Natural killer cell (primary cell): ENCODE results near the gene BTBD19. TPM values are rescaled to one million over a fixed set of nuclear protein-coding genes. Genes with fewer than 3 reads are reported as not detected.

Experiments
- ATAC-seq, 3 donors: fragments of 150-1000 bp in 2 of 3; fragments of 200-7000 bp in 1 of 3; cut with Tn5 transposase; 1 replicate in 1 of 3; 2 replicates in 2 of 3; pipeline ENCODE4 v1.10.0; 2021; ENCODE audit warnings: mild to moderate bottlenecking in 2 of 3, moderate library complexity in 2 of 3
- DNase-seq, 2 donors: peaks; one replicate each; pipeline versions ENCODE4 v3.0.0 to v3.0.0-alpha.2; 2013 to 2021; ENCODE audit warnings: mixed read lengths in 1 of 2
- H3K27ac ChIP-seq: one replicate; pipeline ENCODE4 v1.5.1; 2013; ENCODE audit warnings: mild to moderate bottlenecking, low read length
- H3K27me3 ChIP-seq: one replicate; pipeline ENCODE4 v1.6.1; 2013; ENCODE audit warnings: low read length; ENCODE audit not compliant: control insufficient read depth, insufficient read depth
- H3K36me3 ChIP-seq: one replicate; pipeline ENCODE4 v1.6.1; 2013; ENCODE audit warnings: low read length; ENCODE audit not compliant: control insufficient read depth, insufficient read depth
- H3K4me1 ChIP-seq: one replicate; pipeline ENCODE4 v1.6.1; 2013; ENCODE audit warnings: low read length; ENCODE audit not compliant: control insufficient read depth, insufficient read depth
- H3K4me3 ChIP-seq: one replicate; pipeline ENCODE4 v1.5.1; 2013; ENCODE audit warnings: low read length
- H3K9me3 ChIP-seq: one replicate; pipeline ENCODE4 v1.6.1; 2013; ENCODE audit warnings: low read length; ENCODE audit not compliant: control insufficient read depth, insufficient read depth
- H3K27ac Mint-ChIP-seq, 2 donors: one replicate each; pipeline ENCODE4 v1.8.0; 2022; ENCODE audit warnings: mild to moderate bottlenecking in 2 of 2, mixed read lengths in 2 of 2, moderate library complexity in 1 of 2
- H3K27me3 Mint-ChIP-seq, 2 donors: one replicate each; pipeline ENCODE4 v1.8.0; 2022; ENCODE audit warnings: low read depth in 2 of 2, mixed read lengths in 2 of 2
- H3K36me3 Mint-ChIP-seq: one replicate; pipeline ENCODE4 v1.8.0; 2022; ENCODE audit warnings: mixed read lengths
- H3K4me1 Mint-ChIP-seq, 2 donors: one replicate each; pipeline ENCODE4 v1.8.0; 2022; ENCODE audit warnings: mixed read lengths in 2 of 2
- H3K4me3 Mint-ChIP-seq: one replicate; pipeline ENCODE4 v1.8.0; 2022; ENCODE audit warnings: mild to moderate bottlenecking, moderate library complexity, mixed read lengths
- H3K9me3 Mint-ChIP-seq, 2 donors: one replicate each; pipeline ENCODE4 v1.8.0; 2022; ENCODE audit warnings: mixed read lengths in 2 of 2
- WGBS: methylation state at CpG from one replicate; pipeline ENCODE4 v1.1.7; 2013; ENCODE audit warnings: missing lambda C conversion rate; ENCODE audit not compliant: insufficient coverage; 5-methylcytosine and 5-hydroxymethylcytosine counted together
- intact Hi-C: fragments of 100-400 bp; cut with micrococcal nuclease; formaldehyde crosslinking; loops from one replicate; pipeline ENCODE4 v1.14.2; 2022
- total RNA-seq, 4 donors: library from RNA; stranded (reverse); fragments of 120-200 nt in 1 of 4; gene quantifications; one replicate each; pipeline versions ENCODE4 v1.2.3 to v1.2.4, GENCODE V29; 2013 to 2022
- TF ChIP-seq, protein P1 (sequence below): fragments of 200-600 bp; IDR thresholded peaks from one replicate; pipeline ENCODE4 v1.8.0; 2022; ENCODE audit warnings: antibody characterized with exemption

Gene BTBD19
- total RNA-seq, 3 donors from 2014 or later (not counting 1 experiment from before 2014, with no cell fraction given), result 4.4 to 5.7 (median 4.9) TPM

- 88% methylated on average over 6 of the region's 6 CpGs for WGBS
- TF ChIP-seq, protein P1, sequence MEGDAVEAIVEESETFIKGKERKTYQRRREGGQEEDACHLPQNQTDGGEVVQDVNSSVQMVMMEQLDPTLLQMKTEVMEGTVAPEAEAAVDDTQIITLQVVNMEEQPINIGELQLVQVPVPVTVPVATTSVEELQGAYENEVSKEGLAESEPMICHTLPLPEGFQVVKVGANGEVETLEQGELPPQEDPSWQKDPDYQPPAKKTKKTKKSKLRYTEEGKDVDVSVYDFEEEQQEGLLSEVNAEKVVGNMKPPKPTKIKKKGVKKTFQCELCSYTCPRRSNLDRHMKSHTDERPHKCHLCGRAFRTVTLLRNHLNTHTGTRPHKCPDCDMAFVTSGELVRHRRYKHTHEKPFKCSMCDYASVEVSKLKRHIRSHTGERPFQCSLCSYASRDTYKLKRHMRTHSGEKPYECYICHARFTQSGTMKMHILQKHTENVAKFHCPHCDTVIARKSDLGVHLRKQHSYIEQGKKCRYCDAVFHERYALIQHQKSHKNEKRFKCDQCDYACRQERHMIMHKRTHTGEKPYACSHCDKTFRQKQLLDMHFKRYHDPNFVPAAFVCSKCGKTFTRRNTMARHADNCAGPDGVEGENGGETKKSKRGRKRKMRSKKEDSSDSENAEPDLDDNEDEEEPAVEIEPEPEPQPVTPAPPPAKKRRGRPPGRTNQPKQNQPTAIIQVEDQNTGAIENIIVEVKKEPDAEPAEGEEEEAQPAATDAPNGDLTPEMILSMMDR, result no peak
- Histone ChIP-seq H3K4me1 (peaks cover 31% of the 10 kb centered on the region), H3K36me3 (peaks cover 6% of the 10 kb centered on the region), H3K27ac (no peak overlapping the region), H3K27me3 (no peaks in the 10 kb centered on the region), H3K4me3 (no peak overlapping the region), H3K9me3 (no peaks in the 10 kb centered on the region)
- intact Hi-C loops, result loop anchor here (5.0 kb wide), 1 partner anchor 52 kb away; no protein-coding TSS in a partner anchor
- Mint-ChIP-seq H3K9me3 (no peaks in the 10 kb centered on the region), H3K4me1 (peaks cover 21 to 26% of the 10 kb centered on the region in 2 donors), H3K36me3 (no peaks in the 10 kb centered on the region), H3K27me3 (no peaks in the 10 kb centered on the region), H3K4me3 (peak overlapping the region; percentile 75), H3K27ac (peak overlapping the region; percentile 62 to 80)
- DNase-seq (no peak), ATAC-seq (no peak)
These were observed 23.3 kb upstream of the BTBD19 start for GRCh38 chr1:44785029-44785380.

- peaks cover 21 to 26% of the 10 kb centered on the region in 2 donors for H3K4me1 Mint-ChIP-seq
- intact Hi-C loops, result loop anchor here (1.0 to 5.0 kb wide), 2 partner anchors 34 to 52 kb away; no protein-coding TSS in a partner anchor
- DNase-seq, result peak in 1 of 2 donors; percentile 23
- Histone ChIP-seq H3K4me1 (peaks cover 31% of the 10 kb centered on the region), H3K9me3 (no peaks in the 10 kb centered on the region), H3K4me3 (peak overlapping the region; percentile 49), H3K27ac (peak overlapping the region; percentile 20), H3K27me3 (no peaks in the 10 kb centered on the region), H3K36me3 (peaks cover 6% of the 10 kb centered on the region)
- peak overlapping the region; percentile 75 for H3K4me3 Mint-ChIP-seq
- ATAC-seq, result no peak
- WGBS, result 22% methylated on average over 10 of the region's 11 CpGs
- no peaks in the 10 kb centered on the region for H3K9me3 Mint-ChIP-seq
- no peaks in the 10 kb centered on the region for H3K27me3 Mint-ChIP-seq
- H3K27ac Mint-ChIP-seq, result peak overlapping the region; percentile 62 to 80
- no peaks in the 10 kb centered on the region for H3K36me3 Mint-ChIP-seq
- TF ChIP-seq, protein P1, result no peak
These were observed 22.7 kb upstream of the BTBD19 start for GRCh38 chr1:44785501-44786137.

DNA sequence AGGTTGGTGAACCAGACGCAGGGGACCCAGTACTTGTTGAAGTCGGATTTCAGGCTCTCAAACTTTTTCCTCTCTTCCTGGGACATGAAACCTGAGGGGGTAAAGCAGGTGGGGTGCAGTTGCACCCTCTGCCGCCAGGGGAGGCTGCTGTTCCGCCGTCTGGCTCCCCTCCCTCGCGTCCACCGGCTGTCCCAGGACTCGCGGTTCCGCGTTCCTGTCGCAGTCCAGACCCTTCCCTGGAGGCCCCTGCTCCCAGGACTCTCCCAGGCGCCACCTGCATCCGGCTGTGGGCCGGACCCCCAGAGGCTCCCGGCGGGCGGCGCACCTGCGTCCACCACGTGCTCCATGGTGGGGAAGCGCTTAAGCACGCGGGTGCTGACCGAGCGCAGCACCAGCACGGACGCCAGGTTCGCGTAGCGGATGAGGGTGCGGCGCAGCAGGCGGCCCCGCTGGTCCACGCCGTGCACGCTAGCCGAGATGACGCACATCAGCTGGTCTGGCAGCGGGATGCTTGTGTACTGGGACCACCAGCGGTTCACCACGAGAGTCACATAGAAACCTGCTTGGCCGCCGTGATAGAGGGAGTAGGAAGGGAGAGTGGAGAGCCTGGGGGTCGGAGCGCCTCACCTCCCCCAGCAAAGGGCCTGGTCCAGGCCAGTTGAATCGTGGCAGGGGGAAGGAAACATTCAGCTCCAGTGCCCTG lies 22.0 kb upstream of the BTBD19 start:
- Mint-ChIP-seq H3K27ac (peak overlapping the region; percentile 62 to 80), H3K4me1 (peaks cover 21 to 26% of the 10 kb centered on the region in 2 donors), H3K9me3 (no peaks in the 10 kb centered on the region), H3K4me3 (peak overlapping the region; percentile 75), H3K36me3 (no peaks in the 10 kb centered on the region), H3K27me3 (no peaks in the 10 kb centered on the region)
- intact Hi-C loops, result loop anchor here (1.0 to 5.0 kb wide), 2 partner anchors 33 to 51 kb away; no protein-coding TSS in a partner anchor
- peak overlapping the region; percentile 49 for H3K4me3 ChIP-seq
- H3K36me3 ChIP-seq, result peaks cover 2% of the 10 kb centered on the region
- peak; percentile 74 to 91 for DNase-seq
- H3K27ac ChIP-seq, result peak overlapping the region; percentile 20
- H3K27me3 ChIP-seq, result no peaks in the 10 kb centered on the region
- 4% methylated on average over 49 of the region's 49 CpGs for whole genome bisulfite sequencing
- ATAC-seq, result peak; percentile 81 to 89 (median 82)
- TF ChIP-seq, protein P1, result peak; percentile 99
- peaks cover 31% of the 10 kb centered on the region for H3K4me1 ChIP-seq
- H3K9me3 ChIP-seq, result no peaks in the 10 kb centered on the region
